ENCODE measurements around the gene CDH4. TPM values are rescaled to one million over a fixed set of nuclear protein-coding genes. Genes with fewer than 3 reads are reported as not detected.

CDH4 gene
- total RNA-seq, 1 donor from 2014 or later, result 2.9 TPM

GRCh38 chr20:61891916-61892649 is 640.0 kb downstream of the CDH4 start:
- Histone ChIP-seq H3F3A (ENCODE audit: low read depth) (no peaks in the 10 kb centered on the region), H3K36me3 (no peaks in the 10 kb centered on the region), H3K27ac (no peak overlapping the region), H3K9me3 (ENCODE audit: low read depth) (no peaks in the 10 kb centered on the region), H3K4me3 (no peak overlapping the region), H2AFZ (replicated peaks) (no peak overlapping the region), H3K27me3 (peaks cover 22% of the 10 kb centered on the region), H4K20me1 (ENCODE audit: low read depth) (no peaks in the 10 kb centered on the region), H3K9ac (no peak overlapping the region), H3K79me2 (ENCODE audit: low read depth) (no peaks in the 10 kb centered on the region), H3K4me2 (no peak overlapping the region), H3K4me1 (no peaks in the 10 kb centered on the region)
- peaks cover 11% of the 10 kb centered on the region for H3K27me3 Mint-ChIP-seq (ENCODE audit: insufficient read depth, low read depth)
- peaks cover 3% of the 10 kb centered on the region for H3K4me1 Mint-ChIP-seq
- peaks cover 14% of the 10 kb centered on the region for H3K9me3 Mint-ChIP-seq
- no peaks in the 10 kb centered on the region for H3K36me3 Mint-ChIP-seq
- DNase-seq (ENCODE audit: low spot score), result no peak
- no peak overlapping the region for H3K4me3 Mint-ChIP-seq
- H3K27ac Mint-ChIP-seq, result peak overlapping the region; percentile 46
- TF ChIP-seq EZH2phosphoT487 (IDR thresholded peaks at IDR 0.05) (no peak), EZH2 (IDR thresholded peaks at IDR 0.05) (no peak), CTCF (IDR thresholded peaks at IDR 0.05) (no peak)

GRCh38 chr20:61895016-61895415 is 643.0 kb downstream of the CDH4 start:
- Histone ChIP-seq H2AFZ (replicated peaks) (no peak overlapping the region), H3K27me3 (peaks cover 22% of the 10 kb centered on the region), H3K4me3 (no peak overlapping the region), H3K9me3 (ENCODE audit: low read depth) (no peaks in the 10 kb centered on the region), H3K9ac (no peak overlapping the region), H3K27ac (no peak overlapping the region), H3K79me2 (ENCODE audit: low read depth) (no peaks in the 10 kb centered on the region), H4K20me1 (ENCODE audit: low read depth) (no peaks in the 10 kb centered on the region), H3K4me2 (no peak overlapping the region), H3F3A (ENCODE audit: low read depth) (no peaks in the 10 kb centered on the region), H3K36me3 (no peaks in the 10 kb centered on the region), H3K4me1 (no peaks in the 10 kb centered on the region)
- TF ChIP-seq EZH2phosphoT487 (IDR thresholded peaks at IDR 0.05) (no peak), EZH2 (IDR thresholded peaks at IDR 0.05) (no peak), CTCF (IDR thresholded peaks at IDR 0.05) (no peak)
- no peaks in the 10 kb centered on the region for H3K4me1 Mint-ChIP-seq
- H3K4me3 Mint-ChIP-seq, result no peak overlapping the region
- peak overlapping the region; percentile 42 for H3K27ac Mint-ChIP-seq
- no peaks in the 10 kb centered on the region for H3K36me3 Mint-ChIP-seq
- H3K9me3 Mint-ChIP-seq, result peaks cover 7% of the 10 kb centered on the region
- peaks cover 4% of the 10 kb centered on the region for H3K27me3 Mint-ChIP-seq (ENCODE audit: insufficient read depth, low read depth)
- no peak for DNase-seq (ENCODE audit: low spot score)

GRCh38 chr20:61895686-61896057 is 643.6 kb downstream of the CDH4 start:
- no peak overlapping the region for H3K4me3 Mint-ChIP-seq
- Histone ChIP-seq H3K4me1 (no peaks in the 10 kb centered on the region), H3K9me3 (ENCODE audit: low read depth) (no peaks in the 10 kb centered on the region), H3K4me3 (no peak overlapping the region), H4K20me1 (ENCODE audit: low read depth) (no peaks in the 10 kb centered on the region), H3K79me2 (ENCODE audit: low read depth) (no peaks in the 10 kb centered on the region), H3K27ac (no peak overlapping the region), H3K4me2 (no peak overlapping the region), H3K9ac (no peak overlapping the region), H3K36me3 (no peaks in the 10 kb centered on the region), H3K27me3 (peaks cover 22% of the 10 kb centered on the region), H3F3A (ENCODE audit: low read depth) (no peaks in the 10 kb centered on the region), H2AFZ (replicated peaks) (no peak overlapping the region)
- H3K4me1 Mint-ChIP-seq, result no peaks in the 10 kb centered on the region
- TF ChIP-seq CTCF (IDR thresholded peaks at IDR 0.05), result no peak
- no peak for TF ChIP-seq EZH2phosphoT487 (IDR thresholded peaks at IDR 0.05)
- no peak for TF ChIP-seq EZH2 (IDR thresholded peaks at IDR 0.05)
- DNase-seq (ENCODE audit: low spot score), result no peak
- H3K9me3 Mint-ChIP-seq, result peaks cover 4% of the 10 kb centered on the region
- no peaks in the 10 kb centered on the region for H3K36me3 Mint-ChIP-seq
- peaks cover 2% of the 10 kb centered on the region for H3K27me3 Mint-ChIP-seq (ENCODE audit: insufficient read depth, low read depth)
- H3K27ac Mint-ChIP-seq, result no peak overlapping the region

Data from neural progenitor cell (in vitro differentiated cells).